NCI-H128 (cell line): Measurements from ENCODE around the gene TRIM73.
"Not testable (repeated sequence)": the region's sequence is repeated elsewhere in the genome, so short reads cannot be mapped to it uniquely, and the experiment has no call there.

Source experiments
- DNase-seq: peaks from one replicate; lab custom pipeline; 2025; ENCODE audit not compliant: unreplicated experiment; lab: John Stamatoyannopoulos, UW

Gene TRIM73

DNA sequence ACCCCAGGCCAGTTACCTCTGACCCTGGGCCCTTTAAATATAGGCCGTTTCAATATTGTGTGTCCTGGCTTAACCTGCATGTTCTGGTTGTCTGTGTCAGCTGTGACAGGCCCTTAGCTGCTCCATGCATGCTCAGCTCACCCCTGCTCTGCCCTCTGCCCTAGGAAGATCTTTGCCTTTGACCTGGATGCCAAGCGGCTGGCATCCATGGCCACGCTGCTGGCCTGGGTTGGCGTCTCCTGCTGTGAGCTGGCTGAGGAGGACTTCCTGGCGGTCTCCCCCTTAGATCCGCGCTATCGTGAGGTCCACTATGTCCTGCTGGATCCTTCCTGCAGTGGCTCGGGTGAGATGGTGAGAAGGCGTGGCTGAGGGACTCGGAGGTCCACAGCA is 20.0 kb downstream of the TRIM73 start:
- DNase-seq = not testable (repeated sequence)

DNA sequence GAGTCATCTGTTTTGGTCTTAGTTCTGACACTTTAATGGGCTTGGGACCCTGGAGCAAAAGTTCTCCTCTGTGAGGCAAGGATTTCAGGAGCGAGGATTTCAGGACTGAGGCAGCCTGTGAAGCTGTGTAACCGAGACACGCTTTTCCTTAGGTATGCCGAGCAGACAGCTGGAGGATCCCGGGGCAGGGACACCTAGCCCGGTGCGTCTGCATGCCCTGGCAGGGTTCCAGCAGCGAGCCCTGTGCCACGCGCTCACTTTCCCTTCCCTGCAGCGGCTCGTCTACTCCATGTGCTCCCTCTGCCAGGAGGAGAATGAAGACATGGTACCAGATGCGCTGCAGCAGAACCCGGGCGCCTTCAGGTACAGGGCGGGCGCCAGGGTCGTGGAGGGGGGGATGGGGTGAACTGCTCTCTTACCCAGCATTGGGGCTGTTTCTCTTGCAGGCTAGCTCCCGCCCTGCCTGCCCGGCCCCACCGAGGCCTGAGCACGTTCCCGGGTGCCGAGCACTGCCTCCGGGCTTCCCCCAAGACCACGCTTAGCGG is 20.5 kb downstream of the TRIM73 start:
- DNase-seq = not testable (repeated sequence)

DNA sequence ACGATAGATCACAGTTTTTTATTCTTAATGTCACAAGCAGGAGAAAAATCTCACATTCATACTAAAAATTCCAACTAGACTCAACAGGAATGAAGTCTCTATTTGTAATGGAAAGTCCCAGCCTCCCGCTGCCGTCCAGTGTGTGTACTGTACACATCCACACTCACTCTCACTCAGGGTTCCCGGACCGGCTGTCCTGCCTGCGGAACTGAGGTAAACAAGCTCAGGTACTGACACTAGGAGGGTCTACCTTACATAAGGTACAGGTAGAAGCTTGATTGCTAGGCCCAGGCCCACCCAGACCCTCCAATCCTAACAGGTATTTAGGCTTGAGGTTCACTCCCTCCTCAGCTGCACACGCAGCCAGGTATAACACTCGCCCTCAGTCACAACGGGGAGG is 21.4 kb downstream of the TRIM73 start:
- not testable (repeated sequence) for DNase-seq

DNA sequence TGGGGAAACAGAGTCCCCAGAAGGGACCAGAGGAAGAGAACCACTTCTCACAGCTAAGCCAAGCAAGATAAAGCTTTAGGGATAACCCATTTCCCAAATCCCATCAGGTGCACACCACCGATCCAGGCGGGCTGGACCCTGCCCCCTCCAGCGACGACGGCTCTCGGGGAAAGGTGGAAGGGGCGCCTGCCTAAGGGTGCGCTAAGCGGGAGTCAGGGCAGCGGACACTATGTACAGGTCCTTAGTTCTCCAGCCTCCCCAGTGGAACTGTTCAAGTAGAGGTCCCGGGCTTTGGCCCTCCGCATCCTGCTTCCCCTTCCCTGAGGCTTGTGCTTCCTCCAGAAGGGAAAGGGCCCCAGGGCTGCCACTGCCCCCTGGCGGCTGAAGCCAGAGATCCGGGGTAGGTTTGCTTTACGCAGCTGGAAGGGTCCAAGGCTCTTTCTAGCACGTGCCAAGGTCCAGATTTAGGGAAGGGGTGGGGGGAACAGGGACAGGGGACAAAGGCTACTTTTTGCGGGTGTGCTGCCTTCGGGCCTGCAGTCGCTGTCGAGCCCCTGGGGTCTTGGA is 22.9 kb downstream of the TRIM73 start:
- not testable (repeated sequence) for DNase-seq

DNA sequence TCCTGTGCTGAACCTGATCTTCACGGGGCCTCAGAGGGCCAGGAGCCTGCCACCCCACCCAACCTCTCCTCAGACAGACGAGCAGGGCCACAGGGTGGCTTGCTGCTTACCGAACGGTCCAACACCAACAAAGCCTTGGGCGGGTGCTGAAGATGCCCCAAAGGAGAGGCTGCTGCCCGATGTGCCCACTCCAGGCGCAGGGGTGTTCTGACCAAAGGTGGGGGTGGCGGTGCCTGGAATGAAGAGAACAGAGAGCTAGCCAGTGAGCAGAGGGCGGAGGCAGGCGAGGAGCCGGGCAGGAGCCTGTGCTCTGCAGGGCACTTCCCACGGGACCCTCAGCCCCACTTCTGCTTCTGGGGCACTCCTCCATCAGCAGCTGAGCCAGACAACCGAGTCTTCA is 23.8 kb downstream of the TRIM73 start:
- DNase-seq = not testable (repeated sequence)

DNA sequence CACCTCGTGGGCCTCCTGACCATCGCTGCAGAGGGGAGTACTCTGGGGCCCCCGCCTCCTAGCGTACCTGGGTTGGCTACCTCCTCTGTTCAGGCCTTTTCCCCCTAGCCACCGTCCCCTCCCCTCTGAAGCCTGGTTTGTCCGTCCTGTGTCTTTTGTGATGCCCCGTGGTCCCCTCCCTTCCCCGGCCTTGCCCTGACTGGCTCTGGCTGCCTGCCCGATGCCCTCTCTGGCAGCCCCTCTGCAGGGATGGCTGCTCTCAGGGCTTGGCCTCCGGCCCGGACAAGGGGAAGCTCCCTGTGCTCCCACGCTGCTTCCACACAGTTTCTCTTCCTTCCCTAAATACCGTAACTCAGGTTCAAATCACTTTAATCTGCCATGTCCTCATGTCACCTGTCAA is 24.3 kb downstream of the TRIM73 start:
- not testable (repeated sequence) for DNase-seq

DNA sequence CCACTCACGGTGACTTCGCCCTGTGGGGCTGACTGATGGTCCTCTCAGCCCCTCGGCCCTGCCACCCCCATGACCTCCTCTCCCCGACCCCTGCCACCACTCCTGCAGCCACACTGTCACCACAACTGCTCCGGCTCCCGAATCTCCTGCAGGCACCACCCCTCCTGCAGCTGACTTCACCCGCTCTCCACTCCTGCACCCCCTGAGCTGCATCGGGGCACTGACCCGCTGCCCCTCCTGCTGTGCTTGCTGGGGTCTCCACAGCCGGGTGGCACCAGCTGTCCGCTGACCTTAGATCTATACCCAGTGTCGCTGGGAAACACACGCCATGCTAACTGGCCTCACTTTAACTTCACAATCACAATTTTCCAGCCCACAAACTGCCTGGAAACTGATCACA is 24.7 kb downstream of the TRIM73 start:
- DNase-seq = not testable (repeated sequence)

DNA sequence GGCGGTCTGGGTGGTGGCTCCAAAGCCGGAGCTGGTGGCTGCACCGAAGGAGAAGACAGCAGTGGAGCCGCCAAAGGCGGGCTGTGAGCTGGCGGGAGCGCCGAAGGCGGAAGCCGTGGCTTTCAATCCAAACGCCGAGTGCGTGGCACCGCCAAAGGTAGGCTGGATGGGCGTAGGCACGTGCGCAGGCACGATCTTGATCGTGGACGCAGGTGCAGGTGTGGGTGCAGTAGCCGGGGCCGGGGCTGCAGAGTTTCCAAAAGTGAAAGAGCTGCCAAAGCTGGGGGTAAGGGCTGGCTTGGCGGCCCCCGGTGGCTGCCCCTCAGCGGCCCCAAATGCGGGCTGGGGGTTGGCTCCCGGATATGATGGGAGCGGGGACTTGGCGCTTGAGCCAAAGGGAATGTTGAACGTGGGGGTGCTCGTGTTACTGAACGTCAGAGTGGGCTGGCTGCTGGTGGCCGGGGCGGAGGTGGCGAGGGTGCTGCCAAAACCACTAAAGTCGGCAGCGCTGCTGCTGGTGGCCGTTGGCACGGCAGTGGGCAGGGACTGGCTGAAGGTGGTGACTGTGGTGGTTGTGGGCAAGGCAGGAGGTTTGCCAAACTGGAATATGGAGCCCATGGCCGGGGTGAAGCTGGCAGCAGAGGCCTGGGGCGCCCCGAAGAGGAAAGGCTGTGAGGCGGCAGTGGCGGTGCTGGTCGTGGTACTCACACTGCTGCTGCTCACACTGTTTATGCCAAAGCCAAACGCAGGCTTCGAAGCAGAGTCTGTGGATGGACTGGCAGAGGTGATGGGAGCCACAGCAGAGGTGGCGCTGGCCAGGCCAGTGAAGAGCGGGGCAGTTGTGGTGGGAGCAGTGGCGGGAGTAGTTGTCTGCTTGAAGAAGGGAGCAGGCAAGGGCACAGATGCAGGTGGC is 26.6 kb downstream of the TRIM73 start:
- DNase-seq = not testable (repeated sequence)

DNA sequence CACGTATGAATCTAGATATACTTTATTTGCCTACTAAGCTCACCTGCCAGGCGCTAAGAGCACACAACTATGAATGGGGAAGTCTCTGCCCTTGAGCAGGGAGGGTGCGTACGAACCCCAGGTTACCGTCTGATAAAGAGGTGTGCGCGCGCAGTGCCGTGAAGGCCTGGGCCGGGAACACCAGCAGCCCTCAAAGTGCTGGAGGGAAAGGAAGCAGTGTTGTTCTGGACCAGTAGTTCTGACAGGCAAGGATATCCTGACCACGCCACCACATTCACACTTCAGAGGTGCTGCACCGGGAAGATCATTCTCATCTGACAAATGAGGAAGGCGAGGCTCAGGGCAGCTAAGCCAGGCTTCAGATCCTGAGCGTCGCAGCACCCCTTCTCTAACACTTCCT is 28.1 kb downstream of the TRIM73 start:
- DNase-seq = not testable (repeated sequence)

DNA sequence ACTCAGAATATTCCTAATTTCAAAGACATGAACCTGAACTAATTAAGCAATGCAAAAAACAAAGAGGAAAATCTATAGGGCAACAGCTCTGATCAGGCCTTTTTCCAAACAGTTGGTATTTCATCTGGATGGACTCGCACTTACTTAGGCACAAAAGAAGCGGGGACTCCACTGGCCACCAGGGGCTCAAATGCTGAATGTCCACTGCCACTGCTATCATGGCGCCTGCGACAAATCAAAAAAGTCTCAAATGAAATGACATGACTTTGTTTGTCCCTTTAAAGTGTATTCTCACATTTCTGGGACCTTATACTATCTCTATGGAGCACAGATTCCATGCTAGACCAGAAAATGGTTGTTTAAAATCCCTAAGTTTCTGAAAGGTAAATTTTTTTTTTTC is 43.6 kb downstream of the TRIM73 start:
- DNase-seq = not testable (repeated sequence)

DNA sequence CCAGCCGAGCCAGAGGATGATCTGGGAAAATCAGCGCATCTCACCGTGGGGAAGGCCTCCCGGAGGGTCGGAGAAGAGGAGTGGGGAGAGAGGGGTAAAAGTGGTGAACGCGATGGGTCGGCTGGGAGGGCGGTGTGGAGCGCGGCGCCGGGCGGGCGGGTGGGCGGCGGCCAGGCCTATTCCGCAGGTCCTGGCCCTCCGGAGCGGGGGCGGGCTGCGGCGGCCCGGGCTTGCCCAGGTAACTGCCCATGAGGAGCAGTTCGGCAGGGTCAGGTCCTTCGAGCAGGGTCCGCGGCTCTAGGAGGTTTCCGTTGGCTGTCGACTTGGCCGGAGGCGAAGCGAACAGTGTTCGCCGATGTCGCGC is 46.7 kb downstream of the TRIM73 start:
- not testable (repeated sequence) for DNase-seq

DNA sequence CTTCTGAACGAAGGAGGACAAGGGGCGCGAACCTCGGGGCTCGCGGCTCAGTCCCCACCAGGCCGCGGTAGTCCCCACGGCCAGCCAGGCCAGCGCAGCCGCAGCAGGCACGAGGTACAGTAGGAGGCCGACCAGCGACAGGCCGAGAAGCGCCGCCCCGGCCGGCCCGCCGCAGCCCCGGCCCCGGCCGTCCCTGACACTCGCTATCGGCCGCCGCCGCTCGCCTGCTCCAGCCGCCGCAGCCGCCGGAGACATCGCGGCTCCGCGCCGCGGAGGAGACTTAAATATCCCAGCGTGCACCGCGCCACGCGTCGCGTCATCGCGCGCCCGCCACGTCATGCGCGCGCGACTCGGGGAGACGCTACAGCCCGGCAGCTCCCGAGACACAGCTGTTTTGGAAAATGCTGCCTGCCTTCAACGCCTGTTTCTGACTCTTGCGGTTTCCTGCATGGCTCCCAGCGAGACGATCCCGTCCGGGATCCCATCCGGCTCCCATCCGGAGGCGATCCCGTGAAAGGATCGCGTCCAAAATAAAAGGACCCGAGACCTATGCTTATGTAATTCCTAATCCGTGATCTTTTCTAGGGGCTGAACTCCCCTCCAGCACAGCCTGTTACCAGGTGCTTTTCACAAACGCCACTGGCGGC is 47.2 kb downstream of the TRIM73 start:
- DNase-seq = not testable (repeated sequence)

DNA sequence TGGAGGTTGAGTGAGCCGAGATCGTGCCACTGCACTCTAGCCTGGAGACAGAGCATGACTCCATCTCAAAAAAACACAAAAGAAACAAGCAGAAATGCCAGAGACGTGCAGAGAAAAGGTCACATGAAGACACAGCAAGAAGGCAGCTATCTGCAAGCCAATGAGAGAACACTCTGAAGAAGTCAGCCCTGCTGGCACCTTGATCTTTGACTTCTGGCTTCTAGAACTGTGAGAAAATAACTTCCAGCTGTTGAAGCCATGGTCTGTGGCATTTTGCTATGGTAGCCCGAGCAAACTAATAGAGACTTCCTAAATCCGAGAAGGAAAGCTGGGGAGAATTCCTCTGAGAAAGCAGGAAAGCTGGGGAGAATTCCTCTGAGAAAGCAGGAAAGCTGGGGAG is 54.5 kb downstream of the TRIM73 start:
- DNase-seq = not testable (repeated sequence)

DNA sequence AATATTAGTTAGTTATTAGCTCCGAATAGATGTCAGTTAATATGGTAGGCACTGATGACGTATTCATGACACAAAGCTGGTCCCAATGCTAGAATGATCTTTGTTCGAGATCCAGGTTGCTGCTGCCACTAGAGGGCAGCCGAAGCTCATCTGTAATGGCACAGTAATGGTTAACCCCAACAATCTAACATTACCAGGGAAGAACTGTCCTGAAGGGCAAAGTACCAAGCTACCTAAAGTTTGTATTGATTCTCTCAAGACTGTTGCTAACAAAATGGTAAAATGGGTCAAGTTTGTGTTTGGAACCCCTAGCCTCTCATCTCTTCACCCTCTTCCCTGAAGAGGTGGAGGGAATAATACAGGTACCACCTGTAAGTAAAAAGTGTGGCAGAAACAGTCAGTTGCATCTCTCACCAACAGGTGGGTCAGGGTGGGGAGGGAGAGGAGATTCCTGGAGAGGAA is 57.1 kb downstream of the TRIM73 start:
- DNase-seq = not testable (repeated sequence)
